OCI-M1 (cell line): ENCODE measurements around the gene NFS1.
"Not testable (repeated sequence)": the region's sequence is repeated elsewhere in the genome, so short reads cannot be mapped to it uniquely, and the experiment has no call there.

Source experiments
- DNase-seq: peaks from one replicate; lab custom pipeline; 2025; lab: John Stamatoyannopoulos, UW

Gene NFS1

DNA sequence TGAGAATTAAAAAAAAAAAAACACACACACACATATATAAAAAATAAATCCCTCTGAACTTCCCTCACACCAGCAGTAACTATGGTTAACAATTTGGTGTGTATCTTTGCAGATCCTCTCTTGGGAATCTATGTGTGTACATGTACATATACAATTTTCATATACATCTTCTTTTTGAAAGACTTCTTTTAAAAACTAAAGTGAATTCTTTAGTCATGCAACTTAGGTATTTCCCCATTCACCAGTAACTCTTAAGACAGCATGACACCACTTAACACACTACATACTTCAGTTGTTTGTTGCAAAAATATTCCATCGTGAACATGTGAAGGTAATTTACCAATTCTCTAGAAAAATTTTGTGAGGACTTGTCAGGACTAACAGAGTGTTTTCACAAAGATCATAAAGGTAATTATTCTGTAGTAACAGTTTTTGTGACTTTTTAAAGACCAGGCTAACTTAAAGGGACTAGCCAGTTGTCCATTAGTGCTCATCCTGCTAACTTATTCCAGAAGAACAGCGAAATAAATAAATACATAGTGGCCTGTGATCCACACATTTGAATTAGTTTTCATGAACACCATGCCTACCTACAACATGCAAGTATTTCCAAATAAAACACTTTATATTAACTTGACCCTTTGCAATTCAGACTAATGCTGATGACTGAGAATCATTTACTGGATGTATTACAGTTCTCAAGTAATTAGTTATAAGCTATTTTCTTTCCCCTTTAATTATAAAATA is 30.9 kb upstream of the NFS1 start:
- DNase-seq, result no peak

DNA sequence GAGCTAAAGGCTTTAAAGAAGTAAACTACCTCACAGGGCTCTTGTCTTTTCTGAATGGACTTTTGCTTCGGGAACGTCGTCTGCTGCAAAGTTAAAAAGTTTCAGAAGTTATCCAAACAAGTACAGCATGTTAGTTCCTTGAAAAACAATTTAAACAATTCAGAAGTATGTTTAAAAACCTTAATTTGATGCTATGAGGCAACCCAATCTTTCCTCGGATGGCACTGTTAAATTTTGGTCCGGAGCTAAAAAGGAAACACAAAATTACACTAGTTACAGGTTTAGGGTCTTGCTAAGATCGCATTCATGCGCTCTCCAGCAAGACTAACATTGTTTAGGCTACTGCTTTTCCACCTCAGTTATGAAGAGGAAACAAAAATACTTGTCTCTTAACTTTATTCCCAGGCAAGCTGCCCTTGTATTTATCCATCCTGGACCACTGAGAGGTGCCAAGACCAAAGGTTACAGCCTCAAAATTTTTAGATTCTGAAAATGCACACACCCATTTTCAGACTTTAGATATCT is 30.2 kb upstream of the NFS1 start:
- DNase-seq, result no peak

DNA sequence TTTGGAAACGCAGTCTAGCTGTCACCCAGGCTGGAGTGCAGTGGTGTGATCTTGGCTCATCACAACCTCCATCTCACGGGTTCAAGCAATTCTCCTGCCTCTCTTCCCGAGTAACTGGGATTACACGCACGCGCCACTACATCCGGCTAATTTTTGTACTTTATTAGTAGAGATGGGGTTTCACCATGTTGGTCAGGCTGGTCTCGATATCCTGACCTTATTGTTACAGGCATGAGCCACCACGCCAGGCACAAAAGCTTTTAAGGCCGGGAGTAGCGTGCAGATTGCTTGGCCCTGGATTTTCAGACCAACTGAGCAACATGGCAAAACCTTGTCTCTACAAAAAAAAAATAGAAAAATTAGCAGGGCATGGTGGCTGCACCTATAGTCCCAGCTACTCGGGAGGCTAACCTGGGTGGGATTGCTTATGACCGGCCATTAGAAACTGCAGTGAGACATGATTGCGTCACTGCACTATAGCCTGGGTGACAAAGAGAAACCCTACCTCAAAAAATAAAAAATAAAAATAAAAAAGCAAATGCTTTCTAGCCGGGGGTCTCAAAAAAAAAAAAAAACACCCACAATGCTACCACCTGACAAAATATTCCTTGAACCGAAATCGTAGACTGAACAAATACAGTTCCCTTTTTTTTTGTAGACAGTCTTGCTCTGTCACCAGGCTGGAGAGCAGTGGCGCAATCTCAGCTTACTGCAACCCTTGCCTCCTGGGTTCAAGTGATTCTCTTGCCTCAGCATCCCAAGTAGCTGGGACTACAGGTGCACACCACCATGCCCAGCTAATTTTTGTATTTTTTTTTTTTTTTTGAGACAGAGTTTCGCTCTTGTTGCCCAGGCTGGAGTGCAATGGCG is 27.9 kb upstream of the NFS1 start:
- DNase-seq, result no peak

GRCh38 chr20:35724321-35725230 is 25.4 kb upstream of the NFS1 start:
- no peak for DNase-seq

GRCh38 chr20:35723652-35724320 is 24.6 kb upstream of the NFS1 start:
- DNase-seq, result not testable (repeated sequence)

DNA sequence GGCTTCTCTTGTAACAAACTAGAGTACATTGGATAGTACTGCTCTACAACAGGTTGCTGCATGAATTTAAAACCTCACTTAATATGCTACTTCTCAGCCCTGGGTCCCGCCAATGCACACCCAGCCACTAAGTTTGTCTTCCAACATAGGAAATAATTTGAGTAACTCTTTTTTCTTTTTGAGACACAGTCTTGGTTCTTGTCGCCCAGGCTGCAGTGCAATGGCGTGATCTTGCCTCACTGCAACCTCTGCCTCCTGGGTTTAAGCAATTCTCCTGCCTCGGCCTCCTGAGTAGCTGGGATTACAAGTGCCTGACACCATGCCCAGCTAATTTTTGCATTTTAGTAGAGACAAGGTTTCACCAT is 24.1 kb upstream of the NFS1 start:
- not testable (repeated sequence) for DNase-seq

- DNase-seq, result no peak
These were observed 22.5 kb upstream of the NFS1 start for GRCh38 chr20:35721621-35722020.

GRCh38 chr20:35721219-35721618 is 22.1 kb upstream of the NFS1 start:
- no peak for DNase-seq

- no peak for DNase-seq
These were observed 21.3 kb upstream of the NFS1 start for GRCh38 chr20:35720165-35721123.

GRCh38 chr20:35719717-35720116 is 20.6 kb upstream of the NFS1 start:
- no peak for DNase-seq

GRCh38 chr20:35718972-35719635 is 20.0 kb upstream of the NFS1 start:
- no peak for DNase-seq

DNA sequence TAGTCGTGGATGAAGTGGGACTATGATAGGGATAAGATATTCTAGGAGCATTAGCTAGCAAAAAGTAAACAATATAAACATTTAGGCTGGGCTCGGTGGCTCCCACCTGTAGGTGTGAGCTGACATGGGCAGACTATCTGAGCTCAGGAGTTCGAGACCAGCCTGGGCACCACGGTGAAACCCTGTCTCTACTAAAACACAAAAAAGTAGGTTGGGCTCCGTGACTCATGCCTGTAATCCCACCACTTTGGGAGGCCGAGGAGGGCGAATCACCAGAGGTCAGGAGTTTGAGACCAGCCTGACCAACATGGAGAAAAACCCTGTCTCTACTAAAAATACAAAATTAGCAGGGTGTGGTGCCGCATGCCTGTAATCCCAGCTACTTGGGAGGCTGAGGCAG is 19.2 kb upstream of the NFS1 start:
- not testable (repeated sequence) for DNase-seq

- no peak for DNase-seq
These were observed 17.2 kb upstream of the NFS1 start for GRCh38 chr20:35716330-35716729.

DNA sequence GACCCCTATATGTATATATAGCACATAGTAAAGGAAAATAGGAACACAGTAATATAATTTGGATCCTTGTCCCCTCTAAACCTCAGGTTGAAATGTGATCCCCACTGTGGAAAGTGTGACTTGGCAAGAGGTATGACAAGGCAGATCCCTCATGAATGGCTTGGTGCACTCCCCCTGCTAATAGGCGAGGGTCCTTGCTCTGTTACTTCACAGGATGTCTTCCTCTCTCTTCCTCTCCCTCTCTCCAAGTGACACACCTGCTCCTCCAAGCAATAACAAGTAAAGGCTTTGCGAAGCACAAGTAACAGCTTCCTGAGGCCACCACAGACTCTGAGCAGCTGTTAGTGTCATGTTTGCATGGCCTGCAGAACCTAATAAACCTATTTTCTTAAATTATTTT is 16.5 kb upstream of the NFS1 start:
- no peak for DNase-seq

- no peak for DNase-seq
These were observed 15.0 kb upstream of the NFS1 start for GRCh38 chr20:35714127-35714526.

DNA sequence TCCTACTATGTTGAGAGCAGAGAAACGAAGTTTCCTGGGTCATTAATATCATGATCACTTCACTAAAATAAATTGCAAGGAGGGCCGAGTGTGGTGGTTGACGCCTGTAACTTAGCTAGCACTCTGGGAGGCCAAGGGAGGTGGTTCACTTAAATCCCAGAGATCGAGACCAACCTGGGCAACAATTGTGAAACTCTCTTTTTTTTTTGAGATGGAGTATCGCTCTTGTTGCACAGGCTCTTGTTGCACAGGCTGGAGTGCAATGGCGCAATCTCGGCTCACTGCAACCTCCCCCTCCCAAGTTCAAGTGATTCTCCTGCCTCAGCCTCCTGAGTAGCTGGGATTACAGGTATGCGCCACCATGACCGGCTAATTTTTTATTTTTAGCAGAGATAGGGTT is 14.0 kb upstream of the NFS1 start:
- not testable (repeated sequence) for DNase-seq

GRCh38 chr20:35711588-35712209 is 12.5 kb upstream of the NFS1 start:
- DNase-seq, result no peak

- no peak for DNase-seq
These were observed 11.9 kb upstream of the NFS1 start for GRCh38 chr20:35710884-35711587.

GRCh38 chr20:35710039-35710438 is 10.9 kb upstream of the NFS1 start:
- no peak for DNase-seq
